G401 (cell line): ENCODE data around the gene PSEN2. TPM values are rescaled to one million over a fixed set of nuclear protein-coding genes. Genes with fewer than 3 reads are reported as not detected.
"Not testable (repeated sequence)": the region's sequence is repeated elsewhere in the genome, so short reads cannot be mapped to it uniquely, and the experiment has no call there.

ENCODE experiments used
- DNase-seq: peaks from one replicate; pipeline ENCODE4 v3.0.0-alpha.2; 2015; ENCODE audit warnings: low spot score
- in situ Hi-C: cut with HindIII; loops from 2 replicates; pipeline ENCODE4 v1.10.0; 2016; ENCODE audit warnings: low sequenced_read_pairs, mixed read lengths
- total RNA-seq: library from RNA; depleted of rRNA; stranded (reverse); fragments of >200 nt; shearing (Covaris generic); gene quantifications from 2 replicates; pipeline ENCODE4 v1.2.3, GENCODE V29; 2014; rRNA removed

Gene PSEN2
- 40.7 and 49.3 TPM in 2 replicates for total RNA-seq

- DNase-seq: peak; percentile 67
- in situ Hi-C loops: no loop called here
Measured at GRCh38 chr1:226870401-226871279, at the start of gene PSEN2. TSS of gene PSEN2 (plus strand) at chr1:226870616. CDS start at chr1:226881908, 11,292 bp downstream.

- DNase-seq: no peak
- in situ Hi-C loops: no loop called here
Measured at GRCh38 chr1:226820941-226821718, 49.3 kb upstream of the PSEN2 start.

- no peak for DNase-seq
- in situ Hi-C loops: no loop called here
Measured at GRCh38 chr1:226821719-226822085, 48.7 kb upstream of the PSEN2 start.

GRCh38 chr1:226823643-226824042 is 46.8 kb upstream of the PSEN2 start:
- in situ Hi-C loops: no loop called here
- DNase-seq: no peak

- no peak for DNase-seq
- in situ Hi-C loops: no loop called here
Measured at GRCh38 chr1:226825037-226825745, 45.2 kb upstream of the PSEN2 start.

GRCh38 chr1:226825746-226826100 is 44.7 kb upstream of the PSEN2 start:
- in situ Hi-C loops: no loop called here
- DNase-seq: no peak

- in situ Hi-C loops: no loop called here
- no peak for DNase-seq
Measured at GRCh38 chr1:226826479-226827261, 43.7 kb upstream of the PSEN2 start.

GRCh38 chr1:226827458-226827857 is 43.0 kb upstream of the PSEN2 start:
- in situ Hi-C loops: no loop called here
- DNase-seq: no peak

- in situ Hi-C loops: no loop called here
- peak; percentile 92 for DNase-seq
Measured at GRCh38 chr1:226827968-226828513, 42.4 kb upstream of the PSEN2 start.

GRCh38 chr1:226829105-226829504 is 41.3 kb upstream of the PSEN2 start:
- in situ Hi-C loops: no loop called here

GRCh38 chr1:226831953-226832352 is 38.5 kb upstream of the PSEN2 start:
- no peak for DNase-seq
- in situ Hi-C loops: no loop called here

More at GRCh38 chr1:226829105-226829504, 41.3 kb upstream of the PSEN2 start:
- no peak for DNase-seq

- in situ Hi-C loops: no loop called here
- DNase-seq: no peak
Measured at GRCh38 chr1:226832613-226833012, 37.8 kb upstream of the PSEN2 start.

GRCh38 chr1:226834179-226834578 is 36.2 kb upstream of the PSEN2 start:
- in situ Hi-C loops, DNase-seq: not testable (repeated sequence)

- DNase-seq, in situ Hi-C loops: not testable (repeated sequence)
Measured at GRCh38 chr1:226835396-226835795, 35.0 kb upstream of the PSEN2 start.

- in situ Hi-C loops: not testable (repeated sequence)
Measured at GRCh38 chr1:226837966-226838365, 32.5 kb upstream of the PSEN2 start.

GRCh38 chr1:226838456-226838855 is 32.0 kb upstream of the PSEN2 start:
- in situ Hi-C loops: no loop called here
- DNase-seq: no peak

More at GRCh38 chr1:226837966-226838365, 32.5 kb upstream of the PSEN2 start:
- not testable (repeated sequence) for DNase-seq

GRCh38 chr1:226845624-226846023 is 24.8 kb upstream of the PSEN2 start:
- DNase-seq: no peak
- in situ Hi-C loops: no loop called here

GRCh38 chr1:226846786-226847185 is 23.6 kb upstream of the PSEN2 start:
- no peak for DNase-seq
- in situ Hi-C loops: no loop called here

GRCh38 chr1:226854548-226854947 is 15.9 kb upstream of the PSEN2 start:
- in situ Hi-C loops, DNase-seq: not testable (repeated sequence)
